Measurements from ENCODE around the gene PSG4.
"Not testable (repeated sequence)": the region's sequence is repeated elsewhere in the genome, so short reads cannot be mapped to it uniquely, and the experiment has no call there.

DNA sequence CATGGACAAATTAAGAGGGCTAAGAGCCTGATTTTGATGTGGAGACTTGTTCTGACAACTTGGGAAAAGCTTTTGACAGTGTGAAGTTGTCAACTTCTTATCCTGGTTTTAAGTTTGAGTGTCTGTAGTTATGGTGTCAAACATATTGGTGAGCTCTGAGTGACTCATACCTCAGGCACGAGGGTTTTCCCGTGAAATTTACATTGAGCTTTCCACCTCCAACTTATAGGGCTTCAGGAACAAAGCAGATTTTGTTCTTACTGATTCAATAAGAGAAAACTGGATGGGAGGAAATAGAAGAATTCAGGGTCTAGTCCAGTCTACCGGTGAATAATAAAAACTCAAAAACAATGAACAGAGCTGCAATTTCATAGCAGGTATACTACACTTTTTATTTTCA lies 30.2 kb upstream of the PSG4 start:
- TF ChIP-seq, protein P1, sequence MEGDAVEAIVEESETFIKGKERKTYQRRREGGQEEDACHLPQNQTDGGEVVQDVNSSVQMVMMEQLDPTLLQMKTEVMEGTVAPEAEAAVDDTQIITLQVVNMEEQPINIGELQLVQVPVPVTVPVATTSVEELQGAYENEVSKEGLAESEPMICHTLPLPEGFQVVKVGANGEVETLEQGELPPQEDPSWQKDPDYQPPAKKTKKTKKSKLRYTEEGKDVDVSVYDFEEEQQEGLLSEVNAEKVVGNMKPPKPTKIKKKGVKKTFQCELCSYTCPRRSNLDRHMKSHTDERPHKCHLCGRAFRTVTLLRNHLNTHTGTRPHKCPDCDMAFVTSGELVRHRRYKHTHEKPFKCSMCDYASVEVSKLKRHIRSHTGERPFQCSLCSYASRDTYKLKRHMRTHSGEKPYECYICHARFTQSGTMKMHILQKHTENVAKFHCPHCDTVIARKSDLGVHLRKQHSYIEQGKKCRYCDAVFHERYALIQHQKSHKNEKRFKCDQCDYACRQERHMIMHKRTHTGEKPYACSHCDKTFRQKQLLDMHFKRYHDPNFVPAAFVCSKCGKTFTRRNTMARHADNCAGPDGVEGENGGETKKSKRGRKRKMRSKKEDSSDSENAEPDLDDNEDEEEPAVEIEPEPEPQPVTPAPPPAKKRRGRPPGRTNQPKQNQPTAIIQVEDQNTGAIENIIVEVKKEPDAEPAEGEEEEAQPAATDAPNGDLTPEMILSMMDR (IDR thresholded peaks at IDR 0.05), result not testable (repeated sequence)
- TF ChIP-seq POLR2A (IDR thresholded peaks at IDR 0.05), result not testable (repeated sequence)
